Peyer's patch (tissue), 4 donors: Measurements from ENCODE around the gene EPHA8.

Source experiments
- POLR2A ChIP-seq, 2 donors: fragments of 450-650 bp; IDR thresholded peaks; one replicate each; pipeline ENCODE4 v1.5.1; 2017; ENCODE audit warnings: antibody characterized with exemption in 2 of 2, mild to moderate bottlenecking in 2 of 2, moderate library complexity in 2 of 2
- TF ChIP-seq, protein P1 (sequence below), 6 experiments: fragments of 450-650 bp in 4 of 6; fragments of 200-600 bp in 2 of 6; sonication (generic) in 1 of 6; IDR thresholded peaks; one replicate each; pipeline ENCODE4 v1.5.1; 2017 to 2019; ENCODE audit warnings: antibody characterized with exemption in 6 of 6, mild to moderate bottlenecking in 3 of 6, moderate library complexity in 1 of 6

DNA sequence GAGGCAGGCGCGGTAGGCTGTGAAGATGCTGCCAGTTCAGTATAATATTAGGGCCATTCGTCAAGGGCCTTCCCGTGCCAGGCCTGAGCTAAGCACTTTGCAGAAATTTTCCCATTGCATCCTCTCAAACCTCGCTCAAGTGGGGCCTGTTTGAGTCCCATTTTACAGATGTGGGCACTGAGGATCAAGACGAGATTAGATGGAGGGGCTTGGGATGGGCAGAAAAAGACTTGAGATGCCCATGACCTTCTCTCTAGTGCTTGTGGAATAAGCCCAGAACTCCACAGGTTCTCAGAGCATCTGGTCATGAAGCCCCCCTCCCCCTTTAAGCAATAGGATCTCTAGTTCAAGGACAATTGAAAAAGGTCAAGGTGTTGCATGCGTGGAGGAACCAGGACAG, 9.9 kb downstream of the EPHA8 start:
- TF ChIP-seq, protein P1, sequence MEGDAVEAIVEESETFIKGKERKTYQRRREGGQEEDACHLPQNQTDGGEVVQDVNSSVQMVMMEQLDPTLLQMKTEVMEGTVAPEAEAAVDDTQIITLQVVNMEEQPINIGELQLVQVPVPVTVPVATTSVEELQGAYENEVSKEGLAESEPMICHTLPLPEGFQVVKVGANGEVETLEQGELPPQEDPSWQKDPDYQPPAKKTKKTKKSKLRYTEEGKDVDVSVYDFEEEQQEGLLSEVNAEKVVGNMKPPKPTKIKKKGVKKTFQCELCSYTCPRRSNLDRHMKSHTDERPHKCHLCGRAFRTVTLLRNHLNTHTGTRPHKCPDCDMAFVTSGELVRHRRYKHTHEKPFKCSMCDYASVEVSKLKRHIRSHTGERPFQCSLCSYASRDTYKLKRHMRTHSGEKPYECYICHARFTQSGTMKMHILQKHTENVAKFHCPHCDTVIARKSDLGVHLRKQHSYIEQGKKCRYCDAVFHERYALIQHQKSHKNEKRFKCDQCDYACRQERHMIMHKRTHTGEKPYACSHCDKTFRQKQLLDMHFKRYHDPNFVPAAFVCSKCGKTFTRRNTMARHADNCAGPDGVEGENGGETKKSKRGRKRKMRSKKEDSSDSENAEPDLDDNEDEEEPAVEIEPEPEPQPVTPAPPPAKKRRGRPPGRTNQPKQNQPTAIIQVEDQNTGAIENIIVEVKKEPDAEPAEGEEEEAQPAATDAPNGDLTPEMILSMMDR (IDR thresholded peaks at IDR 0.05) = no peak
- no peak for TF ChIP-seq POLR2A (IDR thresholded peaks at IDR 0.05)
